ENCODE data around the gene TUBA1C.

GRCh38 chr12:49284672-49285071 is 19.8 kb downstream of the TUBA1C start:
- TF ChIP-seq POLR2AphosphoS5 (IDR thresholded peaks at IDR 0.05; ENCODE audit: low read depth, low read length) (no peak), POLR2A (IDR thresholded peaks at IDR 0.05; ENCODE audit: low read depth, low read length) (no peak), TAF1 (IDR thresholded peaks at IDR 0.05; ENCODE audit: borderline replicate concordance, low read depth, low read length) (no peak)

Data from GM12892 (cell line).